H54 (cell line): Measurements from ENCODE around the gene ABHD2.
"Not testable (repeated sequence)": the region's sequence is repeated elsewhere in the genome, so short reads cannot be mapped to it uniquely, and the experiment has no call there.

Experiments
- DNase-seq: peaks from one replicate; pipeline ENCODE4 v3.0.0; 2011; ENCODE audit warnings: low spot score, mixed read lengths; ENCODE audit not compliant: insufficient read length
- FAIRE-seq: peaks from 3 replicates; lab custom pipeline; 2011; peaks lifted over from hg19 to GRCh38; lab: Jason Lieb, UNC
- POLR2A ChIP-seq: IDR thresholded peaks from 2 replicates; pipeline ENCODE4 v1.6.1; 2011; ENCODE audit warnings: low read depth, mild to moderate bottlenecking, low read length

The ABHD2 gene

DNA sequence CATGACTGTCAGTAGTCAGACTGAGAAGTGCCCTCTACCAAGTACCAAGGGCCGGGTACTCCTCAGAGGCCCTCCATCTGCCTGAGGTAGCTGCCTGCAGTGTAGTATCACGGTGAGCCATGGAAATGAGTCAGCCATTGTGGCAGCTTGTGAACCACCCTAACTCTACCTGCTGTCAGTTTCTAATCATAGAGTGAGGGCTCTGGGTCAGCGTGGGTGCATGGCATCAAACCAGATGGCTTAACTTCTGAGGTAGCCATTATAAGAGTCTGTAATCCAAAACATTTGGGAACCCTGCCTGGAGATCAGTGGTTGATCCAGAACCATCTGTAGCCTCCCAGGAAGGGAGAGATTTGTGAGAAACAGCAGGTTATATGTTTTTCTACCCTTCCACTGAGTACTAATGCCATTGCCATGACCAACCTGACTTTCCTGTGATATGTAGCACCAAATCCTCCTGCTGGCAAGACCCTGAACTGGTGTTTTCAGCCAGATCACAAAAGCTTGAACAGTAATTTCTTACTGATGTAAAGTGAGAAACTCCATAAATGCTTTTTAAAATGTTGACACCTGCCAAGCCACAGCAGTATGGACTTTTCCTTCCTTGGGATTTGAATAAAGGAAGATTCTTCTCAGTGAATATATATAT, 38.9 kb downstream of the ABHD2 start:
- no peak for DNase-seq
- FAIRE-seq: no peak
- TF ChIP-seq POLR2A: no peak

DNA sequence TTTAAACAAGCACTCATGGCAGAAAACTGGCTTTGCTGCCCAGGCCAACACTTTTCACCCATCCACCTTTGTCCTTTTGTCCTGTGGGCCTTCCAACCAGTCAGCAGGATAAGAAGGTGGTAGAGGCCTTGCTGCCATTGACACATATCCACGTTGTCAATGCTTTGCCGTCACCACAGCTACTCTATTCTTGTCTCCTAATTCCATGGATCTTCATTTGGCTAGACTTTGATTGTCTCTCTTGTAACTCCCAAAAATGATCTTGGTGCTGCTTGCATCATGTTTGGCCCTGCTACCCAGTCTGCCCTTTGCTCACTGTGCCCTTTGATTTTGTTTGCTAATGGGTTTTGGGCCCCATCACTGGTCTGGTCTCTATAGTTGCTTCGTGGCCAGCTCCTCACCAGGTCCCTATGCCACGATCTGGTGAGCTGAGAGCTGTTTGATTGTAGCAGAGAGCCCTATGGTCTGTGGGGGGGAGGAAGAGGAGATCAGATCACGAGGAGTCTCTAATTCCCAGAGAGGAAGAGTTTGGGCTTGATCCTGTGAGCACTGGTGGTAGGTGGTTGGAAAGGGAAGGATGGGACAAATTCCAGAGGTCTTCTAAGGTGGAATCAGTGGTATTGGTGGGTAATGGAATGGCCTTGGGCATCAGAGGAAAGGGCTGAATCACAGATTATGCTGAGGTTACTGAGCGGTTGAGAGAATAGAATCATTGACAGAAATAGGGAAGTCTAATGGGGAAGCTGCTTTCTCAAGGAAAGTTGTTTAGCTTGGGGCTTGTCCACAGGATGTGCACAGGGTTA, 40.3 kb downstream of the ABHD2 start:
- no peak for DNase-seq
- no peak for FAIRE-seq
- no peak for TF ChIP-seq POLR2A

DNA sequence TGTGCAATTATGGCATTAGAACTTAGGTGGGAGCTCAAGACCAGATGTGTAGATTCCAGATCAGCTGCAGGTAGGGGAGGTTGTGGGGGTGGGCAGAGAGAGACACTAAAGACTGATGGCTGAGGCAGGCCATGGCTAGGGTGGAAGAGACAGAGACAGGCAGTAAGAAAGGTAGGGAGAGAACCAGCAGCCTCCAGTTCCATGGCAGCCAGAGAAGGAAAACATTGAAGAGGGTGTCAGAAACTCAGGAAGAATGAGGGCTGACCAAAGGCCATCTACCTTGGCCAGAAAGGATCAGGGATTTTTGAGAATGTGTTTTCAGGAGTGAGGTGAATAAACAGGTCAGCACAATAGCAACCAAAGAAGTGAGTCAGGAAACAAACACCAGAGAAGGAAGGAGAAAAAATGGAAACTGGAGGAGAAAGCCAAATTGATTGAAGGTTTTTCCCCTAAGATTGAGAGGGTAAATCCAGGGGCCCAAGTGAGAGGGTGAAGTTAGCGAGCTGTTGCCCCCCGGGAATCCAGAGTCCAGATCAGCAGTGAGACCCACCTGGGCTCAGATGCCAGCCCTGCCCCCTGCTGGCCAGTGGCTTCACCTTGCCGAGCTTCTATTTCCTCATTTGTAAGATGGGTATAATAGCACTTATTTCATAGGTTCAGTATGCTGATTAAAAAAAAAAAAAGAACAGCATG, 41.0 kb downstream of the ABHD2 start:
- DNase-seq (no peak), FAIRE-seq (no peak)
- no peak for TF ChIP-seq POLR2A

DNA sequence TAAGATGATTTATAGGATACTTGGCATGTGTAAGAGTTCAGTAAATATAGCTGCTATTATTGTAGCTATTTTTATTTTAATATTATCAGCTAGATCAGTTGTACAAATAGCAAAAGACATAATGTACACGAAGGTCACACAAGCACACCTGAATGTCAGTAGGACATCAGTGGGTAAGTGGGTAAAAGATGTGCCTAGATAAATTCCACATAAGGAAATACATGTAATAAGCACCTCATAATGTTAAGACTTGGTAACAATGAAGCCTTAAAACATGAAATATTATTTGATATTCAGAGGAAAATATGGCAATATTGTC, 41.5 kb downstream of the ABHD2 start:
- no peak for TF ChIP-seq POLR2A

DNA sequence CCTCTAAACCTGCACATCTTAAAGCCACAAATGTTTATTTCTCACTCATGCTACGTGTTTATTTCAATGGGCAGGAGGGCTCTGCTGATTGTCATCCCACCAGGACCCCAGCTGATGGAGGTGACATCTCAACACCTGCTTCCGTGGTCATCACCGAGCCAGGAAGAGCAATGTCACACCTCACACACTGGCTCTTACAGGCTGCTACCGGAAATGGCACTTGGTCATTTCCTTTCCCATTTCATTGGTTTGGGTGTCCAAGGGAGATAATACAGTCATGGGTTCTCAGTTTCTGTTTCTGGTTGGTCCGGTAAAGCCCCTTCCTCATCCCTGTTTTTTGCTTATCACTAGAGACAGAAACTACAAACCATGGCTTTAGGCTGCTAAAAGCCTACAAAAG, 41.9 kb downstream of the ABHD2 start:
- FAIRE-seq (no peak), DNase-seq (no peak)
- no peak for TF ChIP-seq POLR2A

More for the DNA sequence above, 41.5 kb downstream of the ABHD2 start:
- DNase-seq (no peak), FAIRE-seq (no peak)

DNA sequence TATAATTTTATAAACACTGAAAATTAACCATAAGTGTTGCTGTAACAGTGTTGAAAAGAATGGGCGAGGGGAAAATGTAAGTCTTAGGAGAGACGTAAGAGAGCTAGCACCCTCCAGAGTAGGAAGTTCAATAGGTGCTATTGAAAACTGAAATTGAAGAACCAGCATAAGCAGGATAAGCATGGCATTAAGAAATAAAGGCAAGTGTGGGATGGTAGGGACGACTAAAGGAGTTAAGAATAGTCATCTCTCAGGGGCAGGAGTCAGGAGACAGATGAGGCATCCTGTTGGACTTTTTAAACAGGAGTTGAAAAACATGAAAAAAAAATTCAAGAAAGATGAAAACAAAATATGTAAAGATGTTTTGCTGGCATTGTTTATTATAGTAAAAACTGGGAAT, 43.5 kb downstream of the ABHD2 start:
- DNase-seq: no peak
- no peak for FAIRE-seq
- TF ChIP-seq POLR2A: no peak

DNA sequence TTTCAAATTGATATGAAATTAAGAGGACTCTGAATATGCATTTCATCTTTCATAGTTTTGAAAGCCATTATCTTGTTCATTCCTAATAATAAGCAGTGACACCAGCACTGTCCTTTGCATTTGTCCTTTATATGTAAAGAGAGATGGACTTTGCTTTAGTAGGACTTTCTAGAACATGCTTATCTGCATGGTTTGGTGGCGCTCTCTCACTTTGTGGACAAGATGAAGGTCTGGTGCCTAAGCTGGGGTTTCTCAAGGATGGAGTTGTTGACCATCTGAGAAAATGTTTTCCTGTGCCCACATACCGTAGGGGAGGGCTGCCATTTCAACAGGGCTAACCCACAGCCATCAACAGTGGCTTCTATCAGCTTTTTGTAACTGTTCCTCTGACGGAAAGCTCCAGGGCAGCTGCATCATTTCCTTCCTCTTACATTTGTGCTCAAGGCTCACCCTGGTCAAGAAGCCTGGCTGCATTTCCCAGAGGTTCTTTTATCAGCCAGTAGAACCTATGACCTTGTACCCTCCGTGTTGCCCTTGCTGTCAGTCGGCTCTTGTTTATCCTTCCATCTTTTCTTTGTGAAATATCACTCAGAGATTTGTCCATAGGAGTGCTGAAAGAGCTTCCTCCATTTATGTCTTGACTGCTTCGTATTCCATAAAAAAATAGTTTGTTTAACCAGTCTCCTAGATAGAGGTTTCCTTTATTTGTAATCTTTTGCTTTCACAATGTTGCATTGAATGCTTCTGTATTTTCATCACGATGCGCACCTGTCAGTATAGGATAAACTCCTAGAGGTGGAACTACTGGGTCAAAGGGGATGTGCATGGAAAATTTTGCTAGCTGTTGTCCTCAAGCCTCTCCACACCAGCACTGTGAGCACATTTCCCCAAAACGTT, 44.6 kb downstream of the ABHD2 start:
- FAIRE-seq (no peak), DNase-seq (no peak)
- no peak for TF ChIP-seq POLR2A

DNA sequence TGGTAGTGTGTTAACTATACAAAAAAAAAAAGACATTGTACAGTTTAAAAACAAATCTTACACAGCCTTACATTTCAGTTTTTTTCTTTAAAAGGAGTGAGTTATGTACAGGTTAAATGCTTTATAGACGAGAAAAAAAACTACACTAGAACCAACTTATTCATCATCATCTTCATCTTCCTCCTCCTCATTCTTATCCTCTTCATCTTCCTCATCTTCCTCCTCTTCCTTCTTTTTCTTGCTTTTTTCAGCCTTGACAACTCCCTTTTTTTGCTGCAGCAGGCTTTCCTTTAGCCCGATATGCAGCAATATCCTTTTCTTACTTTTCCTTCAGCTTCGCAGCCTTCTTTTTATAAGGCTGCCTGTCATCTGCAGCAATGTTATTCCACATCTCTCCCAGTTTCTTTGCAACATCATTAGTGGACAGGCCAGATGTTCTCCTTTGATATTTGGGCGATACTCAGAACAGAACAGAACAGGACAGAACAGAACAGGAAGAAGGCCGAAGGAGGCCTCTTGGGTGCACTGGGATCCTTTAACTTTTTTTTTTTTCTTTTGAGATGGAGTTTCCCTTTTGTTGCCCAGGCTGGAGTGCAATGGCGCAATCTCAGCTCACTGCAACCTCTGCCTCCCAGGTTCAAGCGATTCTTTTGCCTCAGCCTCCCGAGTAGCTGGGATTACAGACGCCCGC, 47.3 kb downstream of the ABHD2 start:
- not testable (repeated sequence) for DNase-seq, FAIRE-seq

DNA sequence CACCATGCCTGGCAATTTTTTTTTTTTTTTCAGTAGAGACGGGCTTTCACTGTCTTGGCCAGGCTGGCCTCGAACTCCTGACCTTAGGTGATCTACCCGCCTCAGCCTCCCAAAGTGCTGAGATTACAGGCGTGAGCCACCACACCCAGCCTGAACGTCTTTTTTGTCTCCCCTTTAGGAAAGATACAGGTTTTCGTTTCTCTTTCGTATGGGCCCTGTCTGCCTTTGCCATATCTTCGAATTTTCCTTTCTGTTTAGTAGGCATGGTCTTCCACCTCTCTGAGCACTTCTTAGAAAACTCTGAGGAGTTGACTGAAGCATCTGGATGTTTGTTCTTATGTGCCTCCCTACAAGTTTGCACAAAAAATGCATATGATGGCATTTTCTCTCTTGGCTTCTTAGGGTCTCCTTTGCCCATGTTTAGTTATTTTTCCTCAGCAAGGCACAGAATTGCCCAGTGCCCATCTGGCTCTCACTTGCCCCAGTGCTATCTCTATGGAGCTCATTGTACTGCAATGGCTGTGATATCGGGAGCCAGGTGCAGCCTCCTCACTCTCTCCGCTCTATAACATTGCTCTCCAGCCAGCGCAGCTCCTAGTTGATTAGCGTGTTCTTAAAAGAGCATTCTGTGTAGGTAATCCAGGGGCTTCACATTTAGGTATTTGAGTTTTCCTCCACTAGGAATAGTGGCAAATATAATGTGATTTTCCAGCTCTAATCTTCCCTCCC, 48.0 kb downstream of the ABHD2 start:
- DNase-seq: no peak
- FAIRE-seq: no peak
- no peak for TF ChIP-seq POLR2A

DNA sequence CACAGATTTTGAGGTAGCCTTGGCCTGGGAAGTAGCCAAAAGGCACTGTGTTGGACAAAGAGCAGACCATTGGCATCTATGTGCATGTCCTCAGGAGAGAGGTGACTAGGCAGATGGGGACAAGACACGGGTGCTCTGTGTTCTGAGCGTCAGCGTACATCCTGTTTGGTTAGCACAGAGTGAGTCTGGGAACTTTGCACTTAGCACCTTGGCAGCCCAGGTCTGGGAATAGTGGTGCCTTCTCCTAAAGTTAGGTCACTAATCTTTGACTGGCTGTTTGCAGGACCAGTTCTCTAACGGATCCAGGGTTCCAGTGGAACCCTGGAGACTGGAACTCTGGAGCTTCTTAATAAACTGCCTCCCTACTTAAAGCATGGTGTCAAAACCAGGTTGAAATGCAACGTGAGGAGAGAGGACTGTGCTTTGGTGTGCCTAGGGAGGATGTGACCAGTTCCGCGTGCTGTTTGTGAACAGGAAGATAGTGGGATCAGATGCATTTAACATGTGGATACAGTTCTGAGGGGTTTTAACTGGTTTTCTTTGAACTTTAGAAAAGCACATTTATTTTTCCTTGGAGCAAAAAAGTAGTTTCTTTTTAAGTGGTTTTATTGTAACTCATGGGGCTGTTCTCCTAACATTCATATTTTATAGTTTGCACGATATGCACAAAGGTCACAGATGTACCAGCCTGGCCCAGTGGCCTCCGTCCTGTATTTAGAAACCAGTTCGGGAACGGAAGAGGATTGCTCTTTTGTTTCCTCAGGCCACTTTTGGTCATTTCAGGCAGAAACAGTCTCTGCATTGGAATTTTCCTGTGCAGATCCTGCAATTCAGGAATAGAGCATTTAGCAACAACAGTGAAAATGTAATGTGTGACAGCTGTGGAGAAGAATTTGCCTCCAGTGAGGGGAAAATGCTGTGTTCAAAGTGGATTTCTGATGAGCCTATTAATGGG, 48.8 kb downstream of the ABHD2 start:
- TF ChIP-seq POLR2A: no peak
- no peak for FAIRE-seq
- no peak for DNase-seq

DNA sequence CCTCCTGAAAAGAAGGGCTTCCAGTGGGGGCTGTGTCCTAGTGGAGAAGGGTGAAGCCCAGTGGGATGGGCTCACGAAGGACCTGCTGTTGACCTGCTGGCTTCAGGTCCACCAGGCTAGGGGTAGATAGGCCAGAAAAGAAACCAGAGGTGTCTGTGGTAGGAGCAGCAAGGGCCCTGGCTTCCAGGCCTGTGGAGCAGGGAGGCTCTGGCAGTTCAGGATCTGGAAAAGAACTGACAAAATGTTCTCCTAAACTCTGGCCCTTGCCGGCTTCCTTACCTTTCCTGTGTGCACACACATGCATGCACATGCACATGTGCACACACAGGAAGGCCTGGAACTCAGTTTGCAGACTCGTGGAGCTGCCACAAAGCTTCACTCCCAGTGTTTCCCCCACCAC, 49.7 kb downstream of the ABHD2 start:
- TF ChIP-seq POLR2A: no peak
- DNase-seq: no peak
- FAIRE-seq: no peak
